Stimulated activated CD8-positive, alpha-beta memory T cell treated with anti-CD3 and anti-CD28 coated beads, Interleukin-7, amount 100 ng/mL, for 4 hours (primary cell): Measurements from ENCODE around the gene ACBD6.

Source experiments
- DNase-seq, 2 donors: peaks; one replicate each; pipeline ENCODE4 v3.0.0-alpha.2; 2020; ENCODE audit warnings: low read depth in 2 of 2

ACBD6 gene

DNA sequence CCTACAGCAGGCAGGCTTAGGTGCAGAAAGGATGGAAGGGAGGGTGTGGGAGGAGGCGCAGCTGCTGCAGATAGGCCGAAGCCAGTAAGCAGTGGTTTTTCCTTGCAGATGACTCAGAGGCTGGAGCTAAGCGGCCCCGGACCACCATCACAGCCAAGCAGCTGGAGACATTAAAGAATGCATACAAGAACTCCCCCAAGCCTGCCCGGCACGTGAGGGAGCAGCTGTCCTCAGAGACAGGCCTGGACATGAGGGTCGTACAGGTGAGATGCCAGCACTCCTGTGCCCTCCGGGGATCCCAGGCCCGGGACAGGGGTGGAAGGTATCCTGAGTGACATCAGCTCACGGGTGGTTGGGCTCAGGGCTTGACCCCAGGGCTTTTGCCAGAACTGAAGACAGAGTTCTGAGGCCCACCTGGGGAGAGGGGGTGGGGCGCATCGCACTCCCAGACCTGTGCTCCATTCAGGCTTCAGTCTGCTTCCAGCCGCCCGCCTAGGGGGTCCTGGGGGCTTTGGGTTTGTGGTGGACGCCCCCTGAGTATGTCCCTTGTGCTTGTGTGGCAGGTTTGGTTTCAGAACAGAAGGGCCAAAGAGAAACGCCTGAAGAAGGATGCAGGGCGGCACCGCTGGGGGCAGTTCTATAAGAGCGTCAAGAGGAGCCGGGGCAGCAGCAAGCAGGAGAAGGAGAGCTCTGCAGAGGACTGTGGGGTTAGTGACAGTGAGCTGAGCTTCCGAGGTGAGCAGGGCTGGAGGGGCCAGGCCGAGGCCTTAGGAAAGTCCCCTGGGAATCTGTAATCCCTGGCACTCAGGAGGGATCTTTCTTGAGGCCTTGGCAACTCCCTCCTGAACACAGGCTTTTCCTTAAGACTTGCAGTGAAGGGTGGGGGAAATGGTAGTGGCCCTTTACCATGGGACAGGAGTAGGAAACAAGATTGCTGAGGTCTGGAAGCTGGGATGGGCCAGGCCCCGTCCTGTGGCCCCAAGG lies 230.8 kb downstream of the ACBD6 start:
- DNase-seq, result no peak

DNA sequence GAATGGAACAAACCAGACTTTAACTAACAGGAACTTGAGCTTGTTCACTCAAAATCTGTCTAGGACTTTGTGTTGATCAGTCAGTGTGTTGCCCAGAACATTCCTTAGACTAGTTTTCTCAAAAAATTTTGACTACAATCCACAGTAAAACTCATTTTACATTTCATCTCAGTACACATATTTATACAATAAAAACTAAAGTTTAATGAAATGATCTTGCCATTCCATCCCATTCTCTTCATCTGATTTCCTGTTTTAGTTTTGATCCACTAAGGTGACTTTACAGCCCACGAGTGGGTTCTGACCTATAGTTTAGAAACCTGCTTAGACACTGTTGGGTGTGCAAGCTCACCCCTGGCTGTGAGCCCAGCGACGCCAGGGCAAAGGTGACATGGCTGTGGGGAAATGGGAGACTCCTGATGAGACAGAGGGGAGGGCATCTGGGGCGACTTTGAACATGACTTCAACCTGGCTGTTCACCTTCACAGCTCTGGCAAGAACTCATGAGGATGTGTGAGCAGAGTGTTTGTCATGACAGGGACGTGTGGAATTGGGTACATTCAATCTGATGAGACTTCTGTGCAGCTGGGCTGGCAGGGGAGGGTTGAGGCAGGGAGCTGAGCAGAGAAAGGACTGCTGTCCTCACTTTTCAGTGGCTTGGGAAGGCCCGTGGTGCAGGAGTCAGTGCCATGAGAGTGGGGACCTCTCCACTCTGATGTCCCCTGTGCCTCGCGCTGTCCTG lies 231.7 kb downstream of the ACBD6 start:
- DNase-seq, result no peak

DNA sequence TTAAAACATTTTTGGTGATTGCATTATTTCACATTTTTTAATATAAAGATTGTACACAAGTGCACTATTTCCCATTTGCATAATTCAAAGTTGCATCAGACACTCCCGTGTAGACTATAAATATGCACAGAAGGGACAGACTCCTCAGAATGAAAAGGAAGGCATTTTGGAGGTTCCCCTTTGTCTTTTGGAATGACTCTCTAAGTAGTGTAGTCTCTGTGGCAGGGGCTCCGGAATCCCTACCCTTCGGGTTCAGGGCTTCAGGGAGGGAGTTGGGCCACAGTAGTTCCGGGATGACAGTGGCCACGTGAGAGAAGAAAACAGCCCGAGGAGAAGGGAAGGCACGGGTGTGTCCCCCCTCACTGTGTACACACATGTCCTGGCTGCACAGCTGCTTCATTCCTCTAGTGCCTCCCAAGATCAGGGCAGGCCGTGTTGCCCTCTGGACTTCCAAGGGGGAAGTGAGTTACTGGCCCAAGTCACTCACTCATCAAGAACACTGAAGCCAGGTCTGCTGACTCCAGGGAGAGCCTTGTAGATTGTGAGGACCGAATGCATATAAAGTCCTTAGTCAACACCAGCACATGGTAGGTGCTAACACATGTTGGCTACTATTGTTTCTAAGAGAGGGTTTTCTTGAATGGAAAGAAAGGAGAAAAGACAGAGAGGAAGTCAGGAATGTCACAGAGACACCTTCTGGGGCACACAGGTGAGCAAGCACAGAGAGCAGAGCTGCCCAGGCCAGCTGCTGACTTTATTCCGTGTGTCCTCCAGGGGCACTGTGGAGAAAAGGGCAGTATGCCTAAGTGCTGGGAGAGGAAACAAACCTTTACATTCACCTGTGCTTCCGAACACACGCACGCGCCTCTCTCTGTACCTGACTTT lies 232.5 kb downstream of the ACBD6 start:
- no peak for DNase-seq

DNA sequence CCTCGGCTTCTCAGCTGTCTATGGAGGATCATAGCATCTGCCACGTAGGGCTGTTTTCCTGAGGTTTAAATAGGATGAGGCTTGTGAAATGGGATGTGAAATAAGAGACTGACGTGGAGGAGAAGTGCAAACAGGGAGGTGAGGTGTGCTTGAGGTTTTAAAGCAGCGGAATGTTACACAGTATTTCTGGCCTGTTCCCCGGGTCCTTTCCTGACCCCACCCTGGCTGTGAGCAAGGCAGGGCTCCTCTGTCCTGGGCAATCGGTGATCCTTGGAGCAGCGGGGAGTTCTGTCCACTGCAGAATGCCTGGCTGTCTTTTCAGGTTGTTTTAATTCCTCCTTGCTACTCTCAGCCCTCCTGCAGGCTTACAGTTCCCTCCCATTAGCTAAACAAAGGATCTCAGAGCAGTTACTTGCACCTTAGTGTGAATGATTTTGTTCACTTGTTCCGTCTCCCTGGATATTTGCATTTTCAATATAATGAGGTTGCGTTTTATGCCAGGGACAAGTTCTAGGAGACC lies 233.8 kb downstream of the ACBD6 start:
- no peak for DNase-seq

DNA sequence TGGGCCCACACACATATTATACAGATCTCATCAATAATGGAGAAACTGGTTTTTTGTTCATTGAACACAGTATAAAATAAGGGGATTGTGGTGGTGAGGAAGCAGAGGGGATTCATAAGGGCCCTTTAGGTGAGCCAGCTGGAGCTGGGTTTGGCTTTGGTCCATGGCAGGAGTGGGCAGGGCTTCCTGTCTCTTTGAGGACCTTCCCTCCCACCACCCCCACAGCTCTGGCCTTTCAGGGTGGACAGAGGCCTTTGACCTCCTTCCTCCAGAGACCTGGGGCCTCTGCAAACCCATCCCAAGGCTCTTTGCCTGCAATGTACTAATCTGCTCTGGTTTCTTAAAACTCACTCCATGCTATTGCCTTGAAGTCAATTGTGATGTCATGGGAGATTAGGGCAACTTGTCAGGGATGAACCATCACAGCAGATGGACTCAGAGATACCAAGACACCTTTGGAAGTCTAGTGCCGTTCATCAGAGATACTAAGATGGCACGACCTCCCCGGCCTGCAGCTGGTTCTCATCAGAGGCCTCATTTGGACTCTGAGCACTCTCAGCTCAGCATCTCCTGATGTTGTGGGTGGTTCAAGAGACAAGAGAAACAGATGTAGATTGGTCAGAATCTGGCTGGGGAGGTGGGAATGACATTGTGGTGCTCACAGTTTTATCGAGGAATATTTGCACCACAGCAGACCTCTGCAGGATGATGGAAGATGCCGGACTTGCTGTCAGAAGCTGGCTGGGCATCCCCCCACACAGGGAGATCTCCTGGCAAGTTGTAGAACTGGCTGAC lies 234.4 kb downstream of the ACBD6 start:
- no peak for DNase-seq

DNA sequence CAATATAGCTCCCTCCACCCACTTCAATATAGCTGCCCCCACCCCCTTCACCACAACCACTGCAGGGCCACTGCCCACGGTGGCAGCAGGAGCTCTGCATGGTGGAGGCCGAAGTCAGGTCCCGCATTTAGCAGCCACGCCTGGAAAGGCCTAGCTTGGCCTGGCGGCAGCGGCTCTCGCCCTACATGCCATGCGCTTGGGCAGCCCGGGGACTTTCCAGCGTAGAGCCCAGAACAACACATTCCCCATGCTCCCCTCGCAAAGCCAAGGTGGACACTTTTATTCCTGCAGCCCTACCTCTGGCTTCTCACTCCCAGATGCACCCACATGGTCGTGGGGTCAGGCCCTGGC lies 235.2 kb downstream of the ACBD6 start:
- DNase-seq, result no peak

DNA sequence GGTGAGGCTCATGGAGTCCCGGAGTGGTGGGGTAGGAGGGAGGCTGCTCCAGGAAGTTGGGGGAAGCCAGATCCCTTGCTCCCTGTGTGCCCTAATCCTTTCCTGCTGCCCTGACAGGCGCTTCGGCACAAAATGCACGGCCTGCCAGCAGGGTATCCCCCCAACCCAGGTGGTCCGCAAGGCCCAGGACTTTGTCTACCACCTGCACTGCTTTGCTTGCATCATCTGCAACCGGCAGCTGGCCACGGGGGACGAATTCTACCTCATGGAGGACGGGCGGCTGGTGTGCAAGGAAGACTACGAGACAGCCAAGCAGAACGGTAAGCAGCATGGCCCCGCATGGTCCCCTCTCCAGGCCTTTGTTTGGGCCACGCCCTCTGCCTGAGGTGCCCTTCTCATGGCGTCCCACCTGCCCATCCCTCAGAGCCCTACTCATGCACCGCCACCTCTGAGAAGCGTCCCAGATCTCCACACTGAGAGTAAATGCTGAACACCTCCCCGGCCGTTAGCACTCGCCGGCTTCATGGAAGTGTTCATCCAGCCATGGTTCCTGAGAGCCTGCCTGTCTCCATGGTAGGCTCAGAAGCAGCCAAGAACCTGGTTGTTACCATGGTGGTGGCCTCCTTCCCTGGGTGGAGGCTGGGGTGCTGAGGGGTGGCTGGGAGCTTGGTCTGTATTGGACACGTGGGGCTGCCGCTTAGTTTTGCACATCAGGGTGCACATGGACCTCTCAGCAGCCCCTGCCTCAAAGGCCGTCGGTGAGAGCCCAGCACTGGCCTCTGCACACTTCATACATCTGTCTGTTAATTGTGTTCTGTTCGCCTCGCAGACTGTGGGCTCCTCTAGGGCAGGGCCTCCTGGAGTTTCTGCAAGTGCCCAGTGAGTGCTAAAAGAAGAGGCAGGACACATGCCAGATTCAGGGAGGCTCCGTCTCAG lies 235.8 kb downstream of the ACBD6 start:
- DNase-seq, result no peak

DNA sequence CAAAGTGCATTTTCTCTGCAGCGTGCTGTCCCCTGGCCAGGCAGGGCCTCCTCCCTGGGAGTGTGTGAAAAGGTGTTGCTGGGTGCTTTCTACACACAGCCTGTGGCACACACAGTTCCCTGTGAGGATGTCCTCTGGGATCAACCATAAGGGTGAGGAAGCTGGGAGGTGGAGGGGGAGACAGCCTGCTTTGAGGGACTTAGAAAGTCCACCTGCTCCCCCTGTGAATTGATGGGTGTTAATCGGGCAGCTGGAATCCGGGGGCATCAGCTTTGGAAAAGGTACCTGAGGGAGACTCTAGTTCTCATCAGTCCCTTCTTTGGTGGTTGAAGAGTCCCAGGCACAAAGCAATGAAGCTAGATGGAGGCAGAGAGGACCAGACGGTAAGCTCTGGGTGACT lies 236.5 kb downstream of the ACBD6 start:
- no peak for DNase-seq

DNA sequence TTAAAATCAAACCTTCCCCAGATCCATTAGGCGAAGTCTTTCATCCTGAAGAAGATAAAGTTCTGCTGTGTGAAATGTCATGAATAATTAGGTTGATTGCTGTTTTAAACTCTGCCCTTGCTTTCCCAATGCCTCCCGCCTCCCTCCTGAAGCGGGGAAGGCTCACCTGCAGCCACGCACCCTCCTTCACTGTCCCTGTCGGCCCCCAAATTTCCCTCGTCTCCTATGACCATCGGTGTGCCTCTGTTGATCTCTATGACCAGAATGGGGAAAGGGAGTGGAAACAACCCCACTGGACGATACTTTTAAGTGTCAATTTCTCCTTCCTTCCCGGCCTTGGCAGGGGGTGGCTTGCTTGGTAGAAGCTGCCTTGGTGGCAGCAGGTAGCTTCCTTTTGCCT lies 237.2 kb downstream of the ACBD6 start:
- no peak for DNase-seq

DNA sequence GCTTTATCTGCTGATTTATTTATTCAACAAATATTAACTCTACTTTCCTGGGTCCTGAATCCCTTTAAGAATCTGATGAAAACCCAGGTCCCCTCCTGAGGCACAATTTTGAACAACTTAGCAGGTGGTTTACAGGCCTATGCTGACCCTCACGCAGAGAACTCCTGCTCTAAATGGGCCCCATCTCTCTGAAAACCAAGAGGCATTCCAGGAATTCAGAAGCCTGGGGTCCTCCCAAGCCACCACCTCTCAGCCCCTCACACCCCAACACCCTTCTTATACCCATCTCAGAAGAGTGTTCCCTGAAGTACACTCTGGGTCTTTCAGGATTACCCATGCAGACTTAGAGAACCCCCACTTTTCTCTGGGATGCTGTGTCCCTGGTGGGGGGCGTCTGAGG lies 237.8 kb downstream of the ACBD6 start:
- no peak for DNase-seq

DNA sequence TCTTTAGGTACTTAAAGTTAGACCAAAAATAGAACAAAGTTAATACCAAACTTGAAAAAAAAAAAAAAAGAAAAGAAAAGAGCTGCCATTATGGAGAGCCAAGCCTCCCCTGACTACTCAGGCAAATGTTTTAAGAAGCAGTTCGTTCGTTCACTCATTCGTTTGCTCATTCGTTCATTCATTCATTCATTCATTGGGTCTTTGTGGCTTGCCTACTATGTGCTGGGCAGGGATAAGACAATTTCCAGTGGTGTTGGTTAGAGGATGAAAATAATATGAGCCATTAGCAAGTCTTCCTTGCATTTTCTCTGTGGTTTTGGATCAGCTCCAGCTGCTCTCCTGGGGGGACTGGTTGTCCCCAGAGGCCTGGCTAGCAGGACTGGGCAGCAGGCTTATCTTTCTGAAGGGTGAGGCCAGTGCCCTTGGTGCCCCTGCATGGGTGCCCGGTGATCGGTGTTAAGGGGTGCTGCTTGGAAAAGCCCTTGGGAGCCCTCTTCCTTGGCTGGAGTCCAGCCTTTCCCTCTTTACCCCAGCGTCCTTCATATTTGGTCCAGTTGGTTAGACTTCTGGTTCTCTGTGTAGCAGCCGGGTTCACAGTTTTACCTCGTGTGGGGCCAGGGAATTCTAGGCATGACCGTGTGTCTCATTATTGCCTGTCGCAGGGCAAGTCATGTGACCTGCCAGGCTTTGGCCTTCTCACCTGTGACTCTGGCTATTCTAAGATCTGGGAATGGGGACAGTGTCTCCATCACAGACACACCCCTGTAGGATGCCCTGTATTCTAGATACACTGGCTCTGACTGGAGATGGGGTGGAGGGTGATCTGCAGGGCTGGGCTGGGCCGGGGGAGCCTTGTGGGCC lies 239.5 kb downstream of the ACBD6 start:
- DNase-seq, result no peak

DNA sequence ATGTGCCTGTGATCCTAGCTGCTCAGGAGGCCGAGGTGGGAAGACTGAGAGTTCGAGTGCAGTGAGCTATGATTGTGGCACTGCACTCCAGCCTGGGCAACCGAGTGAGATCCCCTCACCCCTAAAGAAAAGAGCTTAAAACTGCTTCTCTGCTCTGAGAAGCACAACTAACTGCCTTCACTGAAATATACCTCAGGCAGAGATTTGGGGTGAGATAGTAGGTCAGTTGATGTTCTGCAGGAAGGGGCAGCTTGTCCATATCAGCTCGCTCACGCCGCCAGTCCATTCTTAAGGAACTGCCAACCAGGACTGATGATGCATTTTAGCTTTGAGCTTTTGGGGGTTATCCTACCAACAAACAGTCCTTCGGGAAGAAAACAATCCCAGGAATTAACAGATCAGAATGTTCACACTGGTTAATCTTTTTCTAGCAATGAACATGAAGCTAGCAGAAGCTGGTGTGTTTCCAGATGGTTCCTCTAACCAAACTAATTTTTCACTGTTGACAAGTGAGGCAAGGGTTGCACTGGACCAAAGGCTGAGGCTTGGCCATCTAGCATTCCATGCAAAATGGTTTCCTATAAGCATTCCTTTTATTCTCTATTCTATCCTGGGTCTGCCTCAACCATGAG lies 240.7 kb downstream of the ACBD6 start:
- no peak for DNase-seq

DNA sequence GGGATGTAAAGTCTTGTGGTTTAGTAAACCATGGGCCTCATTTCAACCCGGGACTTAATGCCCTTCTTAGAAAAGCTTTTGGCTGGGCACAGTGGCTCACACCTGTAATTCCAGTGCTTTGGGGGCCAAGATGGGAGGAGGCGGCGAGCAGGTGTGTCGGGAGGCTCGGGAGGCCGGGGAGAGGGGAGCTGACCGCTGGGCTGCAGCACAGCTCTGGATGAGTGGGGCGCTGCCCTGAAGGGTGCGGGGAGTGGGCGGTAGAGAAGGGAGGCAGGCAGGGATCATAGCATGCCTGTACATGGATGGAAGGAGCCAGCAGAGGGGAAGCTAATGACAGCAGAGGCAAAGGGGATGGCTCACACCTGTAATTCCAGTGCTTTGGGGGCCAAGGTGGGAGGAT lies 241.3 kb downstream of the ACBD6 start:
- DNase-seq, result no peak

DNA sequence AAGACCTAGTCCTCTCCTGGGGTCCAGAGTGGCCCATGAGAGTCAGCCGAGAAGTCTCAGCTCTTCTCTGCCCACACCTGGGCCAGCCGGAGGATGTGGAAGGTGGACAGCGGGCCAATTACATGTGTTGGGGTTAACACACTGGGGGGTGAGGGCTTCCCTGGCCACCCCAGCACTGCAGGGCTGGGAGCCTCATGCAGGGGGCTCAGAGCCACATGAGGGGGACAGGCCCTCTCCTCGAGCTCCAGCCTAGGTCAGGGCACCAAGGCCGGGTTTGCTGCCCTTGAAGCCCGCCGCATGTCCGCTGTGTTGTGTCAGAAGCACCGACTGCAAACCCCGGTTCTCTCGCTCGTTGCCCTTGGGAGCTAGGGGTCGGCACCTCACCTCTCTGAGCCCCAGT lies 241.8 kb downstream of the ACBD6 start:
- no peak for DNase-seq

DNA sequence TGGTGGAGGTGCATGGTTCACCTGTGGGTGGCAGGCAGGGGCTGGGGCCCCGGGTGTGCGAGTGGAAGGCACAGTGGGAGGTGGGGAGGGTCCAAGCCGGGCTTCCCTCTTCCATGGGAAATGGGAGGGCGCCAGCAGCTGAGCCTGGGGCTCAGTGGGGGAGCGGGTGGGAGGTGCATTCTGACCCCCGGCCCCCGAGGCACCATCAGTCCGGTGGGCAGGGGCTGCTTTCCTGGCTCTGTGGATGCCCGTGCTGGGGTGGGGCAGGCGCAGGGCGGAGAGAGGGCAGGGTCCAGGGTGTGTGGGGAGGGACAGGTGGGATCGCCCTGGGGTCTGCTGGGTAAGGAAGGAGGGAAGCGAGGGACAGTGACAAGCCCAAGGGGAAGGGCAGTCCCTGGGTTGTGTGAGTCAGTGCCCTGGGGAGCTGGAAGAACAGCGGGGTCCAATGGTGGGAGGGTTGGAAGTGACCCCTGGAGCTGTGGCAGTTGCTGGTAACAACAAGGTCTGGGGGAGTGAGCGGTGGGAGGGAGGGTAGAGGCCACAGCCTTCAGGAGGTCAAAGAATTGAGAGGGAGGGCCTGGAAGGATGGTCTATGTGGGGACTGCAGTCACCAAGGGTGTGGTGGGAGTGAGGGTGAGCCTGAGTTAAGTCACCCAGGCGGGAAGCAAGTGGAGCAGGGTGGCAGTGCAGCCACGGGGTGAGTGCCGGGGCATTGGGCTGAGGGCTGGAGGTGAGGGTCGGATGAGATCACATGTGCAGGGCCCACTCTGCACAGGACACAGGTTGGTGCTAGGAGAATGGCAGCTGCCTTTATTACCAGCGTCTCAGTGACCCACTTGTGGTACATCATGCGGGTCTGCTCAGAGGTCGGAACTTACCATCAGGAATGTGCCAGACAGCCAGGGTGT lies 242.7 kb downstream of the ACBD6 start:
- DNase-seq, result no peak

DNA sequence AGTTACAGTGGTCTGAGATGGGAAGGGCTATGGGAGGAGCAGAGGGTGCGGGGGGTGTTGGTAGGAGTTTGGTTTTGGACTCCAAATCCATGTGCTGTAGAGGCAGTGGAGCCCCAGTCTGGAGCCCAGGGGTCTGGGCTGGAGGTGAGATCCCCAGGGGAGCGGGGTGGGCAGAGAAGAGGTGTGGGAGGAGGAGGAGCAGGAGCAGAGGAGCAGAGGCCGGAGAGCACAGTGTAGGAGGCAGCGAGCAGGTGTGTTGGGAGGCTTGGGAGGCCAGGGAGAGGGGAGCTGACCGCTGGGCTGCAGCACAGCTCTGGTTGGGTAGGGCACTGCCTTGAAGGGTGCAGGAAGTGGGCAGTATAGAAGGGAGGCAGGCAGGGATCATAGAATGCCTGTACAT lies 243.4 kb downstream of the ACBD6 start:
- no peak for DNase-seq

DNA sequence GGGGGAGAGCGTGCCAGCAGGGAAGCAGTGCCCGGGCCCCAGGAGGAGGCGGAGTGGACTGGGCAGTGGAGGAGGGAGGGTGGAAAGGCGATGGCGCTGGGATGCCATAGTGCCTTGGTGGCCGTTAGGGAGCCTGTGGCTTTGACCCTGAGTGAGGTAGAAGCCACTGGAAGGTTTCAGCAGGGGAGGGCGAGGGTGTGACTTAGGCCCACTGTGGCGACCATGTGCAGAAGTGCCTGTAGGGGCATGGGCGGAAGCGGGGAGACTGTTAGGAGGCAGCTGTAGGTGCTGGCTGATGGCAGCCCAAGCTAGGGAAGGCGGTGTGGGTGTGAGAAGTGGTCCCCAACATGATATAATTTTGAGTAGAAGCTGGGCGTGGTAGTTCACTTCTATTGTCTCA lies 244.1 kb downstream of the ACBD6 start:
- DNase-seq, result no peak
